SIG-M5 treated with dmso at 0.1 percent for 504 hours (cell line): Measurements from ENCODE around the gene HOXC9.

ENCODE experiments used
- DNase-seq: peaks from one replicate; lab custom pipeline; 2025; ENCODE audit not compliant: unreplicated experiment; lab: John Stamatoyannopoulos, UW

The HOXC9 gene

GRCh38 chr12:54049108-54049507 lies 49.1 kb downstream of the HOXC9 start:
- DNase-seq = no peak

GRCh38 chr12:54050482-54050810 lies 50.5 kb downstream of the HOXC9 start:
- no peak for DNase-seq

GRCh38 chr12:54051026-54051842 lies 51.3 kb downstream of the HOXC9 start:
- DNase-seq = no peak

- DNase-seq = no peak
Measured at GRCh38 chr12:54051874-54052437, 52.0 kb downstream of the HOXC9 start.

- no peak for DNase-seq
Measured at GRCh38 chr12:54052438-54053002, 52.6 kb downstream of the HOXC9 start.
